HG02623 (cell line): ENCODE results near the gene RAB5IF.

Experiments used
- ATAC-seq: cut with Tn5 transposase; IDR thresholded peaks from one replicate; pipeline ENCODE4 v1.9.1; 2021; ENCODE audit warnings: moderate library complexity; ENCODE audit not compliant: unreplicated experiment

RAB5IF gene

GRCh38 chr20:36658300-36658699 is 52.7 kb downstream of the RAB5IF start:
- no peak for ATAC-seq
